OCI-LY3 (cell line): Measurements from ENCODE around the gene DYNLT5.

ENCODE experiments used
- CTCF ChIP-seq: fragments of 200-600, 300-600 bp; sonication (generic); IDR thresholded peaks from 2 replicates; pipeline ENCODE4 v1.5.1; 2014; ENCODE audit warnings: antibody characterized with exemption, low read length, low read depth
- EZH2phosphoT487 ChIP-seq: fragments of 200-600 bp; shearing (Covaris generic); IDR thresholded peaks from 2 replicates; pipeline ENCODE4 v1.6.1; 2018; ENCODE audit warnings: antibody characterized with exemption, mixed run types, low read depth

- no peak for TF ChIP-seq CTCF
- TF ChIP-seq EZH2phosphoT487 = no peak
Measured at GRCh38 chr1:66809736-66810326, 57.6 kb downstream of the DYNLT5 start.
